ENCODE measurements around the gene ZSCAN21. TPM values are rescaled to one million over a fixed set of nuclear protein-coding genes. Genes with fewer than 3 reads are reported as not detected.

The ZSCAN21 gene
- total RNA-seq, 1 experiment from 2014 or later, result 7.3 TPM

DNA sequence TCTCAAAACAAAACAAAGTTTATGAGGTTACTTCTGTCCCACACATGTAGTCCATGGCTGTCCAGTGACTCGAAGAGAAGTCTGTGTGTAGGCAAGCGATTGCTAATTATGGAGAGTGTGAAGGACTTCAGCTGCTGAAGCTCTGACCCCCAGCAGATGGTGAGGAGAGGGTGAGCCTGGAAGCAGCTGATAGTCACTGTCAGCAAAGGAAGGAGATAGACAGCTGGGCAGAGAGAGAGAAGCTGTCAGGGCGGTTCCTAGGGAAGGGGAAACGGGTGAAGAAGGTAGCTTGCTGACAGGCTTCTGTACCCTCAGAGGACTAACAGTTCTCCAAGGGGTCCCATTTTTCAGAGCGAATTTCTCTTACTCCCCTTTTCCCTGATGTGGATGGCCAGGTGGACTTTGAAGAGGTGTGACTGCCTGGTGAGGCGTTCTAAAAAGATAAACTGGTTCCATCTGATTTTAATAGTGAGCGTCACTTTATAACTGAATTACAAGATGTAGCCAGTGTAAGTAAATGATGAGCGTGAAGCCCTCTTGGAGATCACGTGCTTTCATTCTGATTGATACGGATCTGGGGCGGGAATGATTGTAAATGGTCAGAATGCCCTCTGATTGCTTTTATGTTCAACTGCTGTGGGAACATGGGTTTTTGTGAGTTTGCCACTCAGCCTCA lies 12.1 kb downstream of the ZSCAN21 start:
- intact Hi-C loops (cut with micrococcal nuclease), result no loop called here
- Histone ChIP-seq H3K4me2 (ENCODE audit: low read length) (no peak overlapping the region), H2AFZ (ENCODE audit: low read length) (no peak overlapping the region), H3K27ac (ENCODE audit: low read length) (no peak overlapping the region), H3K9me2 (replicated peaks; ENCODE audit: low read length) (no peaks in the 10 kb centered on the region), H3F3A (ENCODE audit: low read length, unreplicated experiment) (no peaks in the 10 kb centered on the region), H3K4me3 (ENCODE audit: low read length) (no peak overlapping the region), H3K79me2 (ENCODE audit: low read length) (no peaks in the 10 kb centered on the region), H3K9ac (ENCODE audit: low read length) (no peak overlapping the region), H3K27me3 (ENCODE audit: low read length) (no peaks in the 10 kb centered on the region), H3K4me1 (ENCODE audit: insufficient read depth, low read length) (no peaks in the 10 kb centered on the region), H3K36me3 (ENCODE audit: low read depth, low read length) (no peaks in the 10 kb centered on the region), H3K9me3 (ENCODE audit: low read length) (no peaks in the 10 kb centered on the region), H4K20me1 (ENCODE audit: low read length) (no peaks in the 10 kb centered on the region)
- POLR2A ChIA-PET (ENCODE audit: unreplicated experiment), result no interaction called here
- TF ChIP-seq EZH2 (IDR thresholded peaks at IDR 0.05; ENCODE audit: low read length, unreplicated experiment), result no peak
- TF ChIP-seq, protein P1, sequence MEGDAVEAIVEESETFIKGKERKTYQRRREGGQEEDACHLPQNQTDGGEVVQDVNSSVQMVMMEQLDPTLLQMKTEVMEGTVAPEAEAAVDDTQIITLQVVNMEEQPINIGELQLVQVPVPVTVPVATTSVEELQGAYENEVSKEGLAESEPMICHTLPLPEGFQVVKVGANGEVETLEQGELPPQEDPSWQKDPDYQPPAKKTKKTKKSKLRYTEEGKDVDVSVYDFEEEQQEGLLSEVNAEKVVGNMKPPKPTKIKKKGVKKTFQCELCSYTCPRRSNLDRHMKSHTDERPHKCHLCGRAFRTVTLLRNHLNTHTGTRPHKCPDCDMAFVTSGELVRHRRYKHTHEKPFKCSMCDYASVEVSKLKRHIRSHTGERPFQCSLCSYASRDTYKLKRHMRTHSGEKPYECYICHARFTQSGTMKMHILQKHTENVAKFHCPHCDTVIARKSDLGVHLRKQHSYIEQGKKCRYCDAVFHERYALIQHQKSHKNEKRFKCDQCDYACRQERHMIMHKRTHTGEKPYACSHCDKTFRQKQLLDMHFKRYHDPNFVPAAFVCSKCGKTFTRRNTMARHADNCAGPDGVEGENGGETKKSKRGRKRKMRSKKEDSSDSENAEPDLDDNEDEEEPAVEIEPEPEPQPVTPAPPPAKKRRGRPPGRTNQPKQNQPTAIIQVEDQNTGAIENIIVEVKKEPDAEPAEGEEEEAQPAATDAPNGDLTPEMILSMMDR (conservative IDR thresholded peaks at IDR 0.05; ENCODE audit: low read depth, low read length), result no peak
- no peak for TF ChIP-seq EZH2phosphoT487 (IDR thresholded peaks at IDR 0.05; ENCODE audit: borderline replicate concordance, low read length)
- CTCF ChIA-PET, result no interaction called here
- BruUV-seq (replicated peaks), result no TSS peak
- DNase-seq (no peak), ATAC-seq (no peak)

DNA sequence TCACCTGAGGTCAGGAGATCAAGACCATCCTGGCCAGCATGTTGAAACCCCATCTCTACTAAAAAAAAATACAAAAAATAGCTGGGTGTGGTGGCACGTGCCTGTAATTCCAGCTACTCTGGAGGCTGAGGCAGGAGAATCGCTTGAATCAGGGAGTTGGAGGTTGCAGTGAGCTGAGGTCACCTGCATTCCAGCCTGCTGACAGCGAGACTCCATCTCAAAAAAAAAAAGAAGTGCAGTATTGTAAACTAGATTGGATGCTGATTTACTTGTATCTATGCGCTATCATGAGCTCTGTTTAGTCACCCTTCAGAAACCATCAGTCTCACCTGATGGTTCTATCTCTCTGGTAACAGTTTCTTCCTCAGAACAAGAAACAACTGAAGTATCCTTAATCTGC lies 13.8 kb downstream of the ZSCAN21 start:
- BruUV-seq (replicated peaks), result no TSS peak
- ChIA-PET CTCF (no interaction called here), POLR2A (ENCODE audit: unreplicated experiment) (no interaction called here)
- Histone ChIP-seq H3K4me3 (ENCODE audit: low read length) (no peak overlapping the region), H3K27ac (ENCODE audit: low read length) (no peak overlapping the region), H3K36me3 (ENCODE audit: low read depth, low read length) (no peaks in the 10 kb centered on the region), H3K9me2 (replicated peaks; ENCODE audit: low read length) (no peaks in the 10 kb centered on the region), H3K79me2 (ENCODE audit: low read length) (no peaks in the 10 kb centered on the region), H3K9me3 (ENCODE audit: low read length) (no peaks in the 10 kb centered on the region), H3K4me2 (ENCODE audit: low read length) (no peak overlapping the region), H4K20me1 (ENCODE audit: low read length) (no peaks in the 10 kb centered on the region), H3K9ac (ENCODE audit: low read length) (no peak overlapping the region), H3K4me1 (ENCODE audit: insufficient read depth, low read length) (no peaks in the 10 kb centered on the region), H3K27me3 (ENCODE audit: low read length) (no peaks in the 10 kb centered on the region), H3F3A (ENCODE audit: low read length, unreplicated experiment) (no peaks in the 10 kb centered on the region), H2AFZ (ENCODE audit: low read length) (no peak overlapping the region)
- ATAC-seq (no peak), DNase-seq (no peak)
- intact Hi-C loops (cut with micrococcal nuclease), result no loop called here
- TF ChIP-seq EZH2phosphoT487 (IDR thresholded peaks at IDR 0.05; ENCODE audit: borderline replicate concordance, low read length) (no peak), EZH2 (IDR thresholded peaks at IDR 0.05; ENCODE audit: low read length, unreplicated experiment) (no peak)
- TF ChIP-seq, protein P1 (conservative IDR thresholded peaks at IDR 0.05; ENCODE audit: low read depth, low read length), result no peak

DNA sequence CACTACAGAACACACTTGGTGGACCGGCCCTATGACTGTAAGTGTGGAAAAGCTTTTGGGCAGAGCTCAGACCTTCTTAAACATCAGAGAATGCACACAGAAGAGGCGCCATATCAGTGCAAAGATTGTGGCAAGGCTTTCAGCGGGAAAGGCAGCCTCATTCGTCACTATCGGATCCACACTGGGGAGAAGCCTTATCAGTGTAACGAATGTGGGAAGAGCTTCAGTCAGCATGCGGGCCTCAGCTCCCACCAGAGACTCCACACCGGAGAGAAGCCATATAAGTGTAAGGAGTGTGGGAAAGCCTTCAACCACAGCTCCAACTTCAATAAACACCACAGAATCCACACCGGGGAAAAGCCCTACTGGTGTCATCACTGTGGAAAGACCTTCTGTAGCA lies 14.6 kb downstream of the ZSCAN21 start:
- intact Hi-C loops (cut with micrococcal nuclease), result no loop called here
- DNase-seq (no peak), ATAC-seq (no peak)
- Histone ChIP-seq H3K9me3 (ENCODE audit: low read length) (no peaks in the 10 kb centered on the region), H2AFZ (ENCODE audit: low read length) (no peak overlapping the region), H4K20me1 (ENCODE audit: low read length) (no peaks in the 10 kb centered on the region), H3K9me2 (replicated peaks; ENCODE audit: low read length) (no peaks in the 10 kb centered on the region), H3F3A (ENCODE audit: low read length, unreplicated experiment) (no peaks in the 10 kb centered on the region), H3K36me3 (ENCODE audit: low read depth, low read length) (no peaks in the 10 kb centered on the region), H3K27ac (ENCODE audit: low read length) (no peak overlapping the region), H3K4me1 (ENCODE audit: insufficient read depth, low read length) (no peaks in the 10 kb centered on the region), H3K4me2 (ENCODE audit: low read length) (no peak overlapping the region), H3K79me2 (ENCODE audit: low read length) (no peaks in the 10 kb centered on the region), H3K4me3 (ENCODE audit: low read length) (no peak overlapping the region), H3K9ac (ENCODE audit: low read length) (no peak overlapping the region), H3K27me3 (ENCODE audit: low read length) (no peaks in the 10 kb centered on the region)
- ChIA-PET CTCF (interaction anchor here (0.7 kb wide), 1 partner anchor 62 kb away, joined by 4 read pairs; no protein-coding TSS in a partner anchor), POLR2A (ENCODE audit: unreplicated experiment) (no interaction called here)
- TF ChIP-seq, protein P1 (conservative IDR thresholded peaks at IDR 0.05; ENCODE audit: low read depth, low read length), result no peak
- no peak for TF ChIP-seq EZH2 (IDR thresholded peaks at IDR 0.05; ENCODE audit: low read length, unreplicated experiment)
- no peak for TF ChIP-seq EZH2phosphoT487 (IDR thresholded peaks at IDR 0.05; ENCODE audit: borderline replicate concordance, low read length)
- TSS peak; percentile 20 for BruUV-seq (replicated peaks)
